HCT116 (cell line): Measurements from ENCODE around the gene ESRRB. TPM values are rescaled to one million over a fixed set of nuclear protein-coding genes. Genes with fewer than 3 reads are reported as not detected.

Experiments used
- ATAC-seq: fragments of 200-7000 bp; cut with Tn5 transposase; 2 replicates; pipeline ENCODE4 v1.9.1; 2020; ENCODE audit warnings: mild to moderate bottlenecking, moderate library complexity
- BruUV-seq: library from RNA; stranded (reverse); fragments of 400-500 nt; replicated peaks from 2 replicates; lab custom pipeline; 2021; lab: Mats Ljungman, UMichigan
- CTCF ChIA-PET: fragments of 300-600 bp; sonication (Branson Sonifier 250); formaldehyde crosslinking; loops from one replicate; lab custom pipeline; 2021; ENCODE audit warnings: antibody characterized with exemption; lab: Charles Lee
- POLR2A ChIA-PET: fragments of 300-600, 350-600 bp; sonication (Branson Sonifier 250); formaldehyde crosslinking; loops from one replicate; lab custom pipeline; 2021; ENCODE audit warnings: antibody characterized with exemption; lab: Charles Lee
- RAD21 ChIA-PET, 2 experiments: fragments of 300-600 bp; sonication (Branson Sonifier 250); formaldehyde crosslinking; loops; one replicate each; lab custom pipeline; 2023; ENCODE audit warnings: low total read pairs in 2 of 2; ENCODE audit not compliant: uncharacterized antibody in 2 of 2, unreplicated experiment in 2 of 2, low non-redundant PET in 1 of 2; lab: Charles Lee
- DNase-seq: peaks from one replicate; pipeline ENCODE4 v3.0.0-alpha.2; 2010; ENCODE audit warnings: low read depth, low spot score
- H2AFZ ChIP-seq: fragments of 200-600 bp; shearing (Covaris generic), sonication (generic); 2 replicates; pipeline ENCODE4 v1.6.1; 2017; ENCODE audit warnings: low read depth, mixed run types, mixed read lengths, antibody characterized with exemption, low read length; ENCODE audit not compliant: poor library complexity, severe bottlenecking
- H3K27ac ChIP-seq: 2 replicates; pipeline ENCODE4 v1.5.1; 2012; ENCODE audit warnings: low read depth, low read length
- H3K27me3 ChIP-seq: fragments of 200-600 bp; sonication (generic); 2 replicates; pipeline ENCODE4 v1.6.1; 2016; ENCODE audit warnings: mixed run types, low read length, mixed read lengths; ENCODE audit not compliant: insufficient read depth
- H3K36me3 ChIP-seq, 2 experiments: fragments of 200-500 bp in 1 of 2; fragments of 200-600 bp in 1 of 2; sonication (Bioruptor generic) in 1 of 2; sonication (generic) in 1 of 2; 2 replicates each; pipeline versions ENCODE4 v1.5.1 to v1.6.1; 2014 to 2016; ENCODE audit warnings: low read length in 2 of 2, inconsistent platforms in 1 of 2, mixed read lengths in 1 of 2, mixed run types in 1 of 2; ENCODE audit not compliant: insufficient read depth in 2 of 2, control insufficient read depth in 1 of 2
- H3K4me1 ChIP-seq, 2 experiments: fragments of 200-600 bp in 1 of 2; sonication (generic) in 1 of 2; 2 replicates each; pipeline versions ENCODE4 v1.5.1 to v1.6.1; 2012 to 2017; ENCODE audit warnings: low read length in 2 of 2, inconsistent platforms in 1 of 2, mild to moderate bottlenecking in 1 of 2, mixed read lengths in 1 of 2, mixed run types in 1 of 2, moderate library complexity in 1 of 2; ENCODE audit not compliant: insufficient read depth in 2 of 2, control insufficient read depth in 1 of 2
- H3K4me2 ChIP-seq: fragments of 200-600 bp; sonication (generic); 2 replicates; pipeline ENCODE4 v1.6.1; 2017; ENCODE audit warnings: mixed run types, low read length, mixed read lengths
- H3K4me3 ChIP-seq, 2 experiments: fragments of 200-600 bp in 1 of 2; sonication (generic) in 1 of 2; replicated peaks in 1 of 2; 2 replicates each; pipeline ENCODE4 v1.5.1; 2011 to 2016; ENCODE audit warnings: low read length in 2 of 2, control low read depth in 1 of 2, low read depth in 1 of 2, mild to moderate bottlenecking in 1 of 2, mixed read lengths in 1 of 2, mixed run types in 1 of 2
- H3K79me2 ChIP-seq: fragments of 200-600 bp; sonication (generic); 2 replicates; pipeline ENCODE4 v1.6.1; 2017; ENCODE audit warnings: mild to moderate bottlenecking, mixed run types, low read length, moderate library complexity, mixed read lengths; ENCODE audit not compliant: insufficient read depth
- H3K9ac ChIP-seq: fragments of 200-600 bp; sonication (generic); 2 replicates; pipeline ENCODE4 v1.6.1; 2016; ENCODE audit warnings: low read length, mixed read lengths
- H3K9me2 ChIP-seq: fragments of 200-600 bp; sonication (generic), shearing (Covaris generic); 2 replicates; pipeline ENCODE4 v1.6.1; 2017; ENCODE audit warnings: mixed run types, mild to moderate bottlenecking, moderate library complexity; ENCODE audit not compliant: insufficient read depth
- H3K9me3 ChIP-seq, 2 experiments: fragments of 200-500 bp in 1 of 2; fragments of 200-600 bp in 1 of 2; sonication (Bioruptor generic) in 1 of 2; sonication (generic) in 1 of 2; 2 replicates each; pipeline ENCODE4 v1.6.1; 2014 to 2017; ENCODE audit warnings: low read length in 2 of 2, mixed read lengths in 2 of 2, inconsistent platforms in 1 of 2, low read depth in 1 of 2, mild to moderate bottlenecking in 1 of 2, mixed run types in 1 of 2, moderate library complexity in 1 of 2; ENCODE audit not compliant: control insufficient read depth in 1 of 2, insufficient read depth in 1 of 2
- H4K20me1 ChIP-seq: fragments of 200-600 bp; sonication (generic), shearing (Covaris generic); 2 replicates; pipeline ENCODE4 v1.6.1; 2017; ENCODE audit warnings: mixed run types, mild to moderate bottlenecking, moderate library complexity; ENCODE audit not compliant: insufficient read depth
- ATF3 ChIP-seq: IDR thresholded peaks from 2 replicates; pipeline ENCODE4 v1.6.1; 2012
- CEBPB ChIP-seq: IDR thresholded peaks from 2 replicates; pipeline ENCODE4 v1.6.1; 2012; ENCODE audit warnings: low read depth
- CTCF ChIP-seq, 3 experiments: fragments of 200-600 bp in 1 of 3; sonication (generic) in 1 of 3; IDR thresholded peaks in 2 of 3; conservative IDR thresholded peaks in 1 of 3; 2 replicates each; pipeline ENCODE4 v1.5.1; 2012 to 2017; ENCODE audit warnings: low read depth in 2 of 3, low read length in 2 of 3, antibody characterized with exemption in 1 of 3, borderline replicate concordance in 1 of 3, control low read depth in 1 of 3, mild to moderate bottlenecking in 1 of 3, mixed read lengths in 1 of 3, mixed run types in 1 of 3, moderate library complexity in 1 of 3; ENCODE audit not compliant: insufficient read depth in 1 of 3
- EGR1 ChIP-seq: IDR thresholded peaks from 2 replicates; pipeline ENCODE4 v1.6.1; 2012; ENCODE audit warnings: low read depth
- ELF1 ChIP-seq: IDR thresholded peaks from 2 replicates; pipeline ENCODE4 v1.6.1; 2012; ENCODE audit warnings: low read depth, borderline replicate concordance
- EZH2phosphoT487 ChIP-seq: fragments of 200-600 bp; IDR thresholded peaks from 2 replicates; pipeline ENCODE4 v1.6.1; 2018; ENCODE audit warnings: antibody characterized with exemption, borderline replicate concordance
- JUND ChIP-seq: IDR thresholded peaks from 2 replicates; pipeline ENCODE4 v1.6.1; 2012
- MAX ChIP-seq: IDR thresholded peaks from 2 replicates; pipeline ENCODE4 v1.6.1; 2012
- POLR2A ChIP-seq: IDR thresholded peaks from 2 replicates; pipeline ENCODE4 v1.7.0; 2011; ENCODE audit warnings: borderline replicate concordance; ENCODE audit not compliant: insufficient read depth, insufficient read length; ENCODE audit errors: extremely low read depth
- POLR2AphosphoS5 ChIP-seq: IDR thresholded peaks from 2 replicates; pipeline ENCODE4 v1.6.1; 2011; ENCODE audit warnings: mild to moderate bottlenecking, low read depth, low read length, moderate library complexity
- RAD21 ChIP-seq: IDR thresholded peaks from 2 replicates; pipeline ENCODE4 v1.6.1; 2012; ENCODE audit warnings: low read depth, mild to moderate bottlenecking
- REST ChIP-seq: IDR thresholded peaks from 2 replicates; pipeline ENCODE4 v1.6.1; 2012; ENCODE audit warnings: low read depth
- SRF ChIP-seq: IDR thresholded peaks from 2 replicates; pipeline ENCODE4 v1.6.1; 2012; ENCODE audit warnings: low read depth
- TCF7L2 ChIP-seq: IDR thresholded peaks from 2 replicates; pipeline ENCODE4 v1.7.0; 2011; ENCODE audit warnings: borderline replicate concordance, inconsistent platforms; ENCODE audit not compliant: insufficient read depth, insufficient read length; ENCODE audit errors: extremely low read depth
- YY1 ChIP-seq: IDR thresholded peaks from 2 replicates; pipeline ENCODE4 v1.6.1; 2011; ENCODE audit warnings: low read length, low read depth, moderate library complexity, mild to moderate bottlenecking; ENCODE audit not compliant: insufficient replicate concordance; ENCODE audit errors: extremely low read depth
- ZBTB33 ChIP-seq: IDR thresholded peaks from 2 replicates; pipeline ENCODE4 v1.6.1; 2011; ENCODE audit warnings: mild to moderate bottlenecking, low read length, moderate library complexity; ENCODE audit not compliant: insufficient replicate concordance; ENCODE audit errors: extremely low read depth
- ZNF274 ChIP-seq: fragments of 200-500 bp; sonication (Bioruptor generic); IDR thresholded peaks from 2 replicates; pipeline ENCODE4 v1.6.1; 2014; ENCODE audit warnings: mild to moderate bottlenecking, low read depth, low read length, inconsistent platforms
- intact Hi-C: fragments of 100-400 bp; cut with micrococcal nuclease; formaldehyde crosslinking; loops from 2 replicates; pipeline ENCODE4 v1.10.0; 2022
- total RNA-seq: library from RNA; stranded (reverse); gene quantifications from one replicate; pipeline ENCODE4 v1.2.1, GENCODE V29; 2021; ENCODE audit not compliant: unreplicated experiment

The ESRRB gene
- total RNA-seq, 1 experiment from 2014 or later, result 1.9 TPM

- Histone ChIP-seq H3K9ac (no peak overlapping the region), H3K4me2 (no peak overlapping the region), H3K4me1 (no peaks in the 10 kb centered on the region), H3K9me3 (no peaks in the 10 kb centered on the region), H3K4me3 (no peak overlapping the region), H3K27ac (no peak overlapping the region), H3K27me3 (no peaks in the 10 kb centered on the region), H3K9me2 (no peaks in the 10 kb centered on the region), H4K20me1 (no peaks in the 10 kb centered on the region), H3K36me3 (no peaks in the 10 kb centered on the region), H2AFZ (no peak overlapping the region), H3K79me2 (no peaks in the 10 kb centered on the region)
- CTCF ChIA-PET, result no interaction called here
- DNase-seq (no peak), ATAC-seq (no peak)
- no peak for TF ChIP-seq JUND
- TF ChIP-seq ZNF274, result no peak
- TF ChIP-seq EZH2phosphoT487, result no peak
- TF ChIP-seq RAD21, result no peak
- TF ChIP-seq POLR2AphosphoS5, result no peak
- no peak for TF ChIP-seq CTCF (IDR thresholded peaks at IDR 0.05 in 2 of 3, conservative IDR thresholded peaks at IDR 0.05 in 1 of 3; ENCODE audit: borderline replicate concordance in 1 of 3, insufficient read depth in 1 of 3, low read depth in 2 of 3, low read length in 2 of 3)
- no peak for TF ChIP-seq POLR2A
- no peak for TF ChIP-seq ZBTB33
- no peak for TF ChIP-seq SRF
- TF ChIP-seq ELF1, result no peak
- TF ChIP-seq YY1, result no peak
- TF ChIP-seq EGR1, result no peak
- TF ChIP-seq MAX, result no peak
- no peak for TF ChIP-seq CEBPB
- TF ChIP-seq ATF3, result no peak
- no peak for TF ChIP-seq TCF7L2
- no peak for TF ChIP-seq REST
- intact Hi-C loops, result no loop called here
- no TSS peak for BruUV-seq
- RAD21 ChIA-PET, result no interaction called here
- POLR2A ChIA-PET, result no interaction called here
These were observed 104.5 kb downstream of the ESRRB start for GRCh38 chr14:76480426-76480825.
